ENCODE results near the gene OR52L1. TPM values are rescaled to one million over a fixed set of nuclear protein-coding genes. Genes with fewer than 3 reads are reported as not detected.
"Not testable (repeated sequence)": the region's sequence is repeated elsewhere in the genome, so short reads cannot be mapped to it uniquely, and the experiment has no call there.

The OR52L1 gene
- total RNA-seq, 6 experiments from 2014 or later = not detected

GRCh38 chr11:5966958-5967357 lies 19.8 kb downstream of the OR52L1 start:
- 39% methylated on average over 2 of the region's 2 CpGs for WGBS (ENCODE audit: insufficient coverage, low coverage, low lambda C conversion rate, missing lambda C conversion rate)
- ATAC-seq (no peak), DNase-seq (no peak)
- H3K4me1 ChIP-seq = no peaks in the 10 kb centered on the region
- no peaks in the 10 kb centered on the region for H3K36me3 ChIP-seq
- no peak overlapping the region for H3K27ac ChIP-seq
- intact Hi-C loops (cut with DNase I) = no loop called here
- no peaks in the 10 kb centered on the region for H3K9me3 ChIP-seq
- H3K27me3 ChIP-seq = no peaks in the 10 kb centered on the region
- TF ChIP-seq POLR2A (IDR thresholded peaks at IDR 0.05) (no peak), CTCF (IDR thresholded peaks at IDR 0.05) (no peak)
- H3K4me3 ChIP-seq = no peak overlapping the region

GRCh38 chr11:5960704-5961320 lies 26.0 kb downstream of the OR52L1 start:
- H3K4me1 ChIP-seq; ATAC-seq; DNase-seq; H3K4me3 ChIP-seq; intact Hi-C loops (cut with DNase I); H3K27me3 ChIP-seq; H3K36me3 ChIP-seq; H3K9me3 ChIP-seq; H3K27ac ChIP-seq: not testable (repeated sequence)
- WGBS (ENCODE audit: insufficient coverage, low coverage, low lambda C conversion rate, missing lambda C conversion rate) = 74% methylated on average over 8 of the region's 40 CpGs

- no peaks in the 10 kb centered on the region for H3K27me3 ChIP-seq
- no peak overlapping the region for H3K4me3 ChIP-seq
- ATAC-seq = no peak
- WGBS (ENCODE audit: insufficient coverage, low coverage, low lambda C conversion rate, missing lambda C conversion rate) = 64% methylated on average over 3 of the region's 3 CpGs
- no peak overlapping the region for H3K27ac ChIP-seq
- TF ChIP-seq CTCF (IDR thresholded peaks at IDR 0.05) (no peak), POLR2A (IDR thresholded peaks at IDR 0.05) (no peak)
- H3K36me3 ChIP-seq = no peaks in the 10 kb centered on the region
- no peaks in the 10 kb centered on the region for H3K9me3 ChIP-seq
- intact Hi-C loops (cut with DNase I) = no loop called here
- H3K4me1 ChIP-seq = no peaks in the 10 kb centered on the region
- DNase-seq = no peak
These were observed 31.2 kb downstream of the OR52L1 start for GRCh38 chr11:5955586-5955985.

GRCh38 chr11:5941951-5942350 lies 44.8 kb downstream of the OR52L1 start, which contains the start of gene OR56A3:
TSS of gene OR56A3 (plus strand) at chr11:5942251. CDS start at chr11:5947347, 5,096 bp downstream.
- Histone ChIP-seq H3K27me3 (no peaks in the 10 kb centered on the region), H3K9me3 (no peaks in the 10 kb centered on the region), H3K4me3 (no peak within 1 kb of the TSS), H3K27ac (no peak within 1 kb of the TSS), H3K4me1 (no peaks in the 10 kb centered on the region), H3K36me3 (no peaks in the 10 kb centered on the region)
- intact Hi-C loops (cut with DNase I) = no loop called here
- DNase-seq (no peak), ATAC-seq (no peak)
- TF ChIP-seq CTCF (IDR thresholded peaks at IDR 0.05) (no peak), POLR2A (IDR thresholded peaks at IDR 0.05) (no peak)
- WGBS (ENCODE audit: insufficient coverage, low coverage, low lambda C conversion rate, missing lambda C conversion rate) = 64% methylated on average over 2 of the region's 3 CpGs

GRCh38 chr11:5940748-5941147 lies 46.0 kb downstream of the OR52L1 start:
- Histone ChIP-seq H3K9me3 (no peaks in the 10 kb centered on the region), H3K4me3 (no peak overlapping the region), H3K4me1 (no peaks in the 10 kb centered on the region), H3K27me3 (no peaks in the 10 kb centered on the region), H3K36me3 (no peaks in the 10 kb centered on the region), H3K27ac (no peak overlapping the region)
- intact Hi-C loops (cut with DNase I) = no loop called here
- TF ChIP-seq CTCF (IDR thresholded peaks at IDR 0.05) = no peak
- TF ChIP-seq POLR2A (IDR thresholded peaks at IDR 0.05) = no peak
- ATAC-seq (no peak), DNase-seq (no peak)
- WGBS (ENCODE audit: insufficient coverage, low coverage, low lambda C conversion rate, missing lambda C conversion rate) = 100% methylated on average over 2 of the region's 2 CpGs

All from right lobe of liver (tissue), 6 donors.